DND-41 (cell line): Measurements from ENCODE around the gene SMOC2.

Experiments used
- CTCF ChIP-seq: IDR thresholded peaks from 2 replicates; pipeline ENCODE4 v1.5.1; 2012; ENCODE audit warnings: borderline replicate concordance, low read length, moderate library complexity, mild to moderate bottlenecking; ENCODE audit not compliant: poor library complexity, severe bottlenecking; ENCODE audit errors: extremely low read depth
- EZH2 ChIP-seq: IDR thresholded peaks from 3 replicates; pipeline ENCODE4 v1.6.1; 2012; ENCODE audit warnings: borderline replicate concordance, low read depth, mild to moderate bottlenecking, moderate library complexity, low read length, inconsistent platforms; ENCODE audit not compliant: severe bottlenecking

DNA sequence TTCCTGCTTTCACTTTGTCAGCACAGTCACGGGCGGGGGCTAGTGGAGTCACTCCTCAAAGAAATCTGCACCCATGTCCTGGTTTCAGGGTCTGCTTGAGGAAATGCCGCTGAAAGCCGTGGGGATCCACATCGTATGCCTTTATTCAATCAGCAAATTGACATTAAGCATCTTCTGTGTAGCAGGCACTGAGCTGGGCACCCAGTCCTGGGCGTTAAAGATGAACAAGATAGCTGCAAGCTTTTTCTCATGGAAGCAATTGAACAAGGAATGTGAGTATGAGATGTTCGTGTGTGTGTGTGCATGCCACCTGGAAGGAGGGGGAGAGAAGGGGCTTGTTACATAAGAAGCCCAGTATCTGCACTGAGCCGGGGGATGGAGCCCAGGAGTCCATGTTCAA is 243.9 kb downstream of the SMOC2 start:
- TF ChIP-seq CTCF (no peak), EZH2 (no peak)
